EL (cell line): ENCODE results near the gene ZFYVE28.

Experiments used
- DNase-seq: peaks from one replicate; pipeline ENCODE4 v3.0.0-alpha.2; 2016

The ZFYVE28 gene

GRCh38 chr4:2427383-2428334, 9.2 kb upstream of the ZFYVE28 start:
- no peak for DNase-seq

- DNase-seq = no peak
Observed at GRCh38 chr4:2426711-2427275, 8.3 kb upstream of the ZFYVE28 start.

GRCh38 chr4:2426069-2426397, 7.6 kb upstream of the ZFYVE28 start:
- no peak for DNase-seq

- DNase-seq = no peak
Observed at GRCh38 chr4:2425386-2426068, 7.1 kb upstream of the ZFYVE28 start.

- DNase-seq = no peak
Observed at GRCh38 chr4:2424581-2424980, 6.1 kb upstream of the ZFYVE28 start.

GRCh38 chr4:2423695-2424094, 5.2 kb upstream of the ZFYVE28 start:
- DNase-seq = no peak

GRCh38 chr4:2423066-2423465, 4.6 kb upstream of the ZFYVE28 start:
- DNase-seq = no peak

- DNase-seq = no peak
Observed at GRCh38 chr4:2421928-2422327, 3.5 kb upstream of the ZFYVE28 start.

- DNase-seq = no peak
Observed at GRCh38 chr4:2419814-2420213, 1.4 kb upstream of the ZFYVE28 start.

GRCh38 chr4:2418650-2419571, 466 bp upstream of the ZFYVE28 start, which contains the start of gene CFAP99:
TSS of gene CFAP99 (plus strand) at chr4:2418955.
- DNase-seq = peak; percentile 90

GRCh38 chr4:2417226-2417764, 1.1 kb downstream of the ZFYVE28 start:
- DNase-seq = no peak

- no peak for DNase-seq
Observed at GRCh38 chr4:2416564-2417225, 1.8 kb downstream of the ZFYVE28 start.

GRCh38 chr4:2415881-2416563, 2.4 kb downstream of the ZFYVE28 start:
- DNase-seq = no peak

- no peak for DNase-seq
Observed at GRCh38 chr4:2415213-2415612, 3.2 kb downstream of the ZFYVE28 start.

GRCh38 chr4:2413821-2414610, 4.4 kb downstream of the ZFYVE28 start:
- no peak for DNase-seq

GRCh38 chr4:2412885-2413716, 5.3 kb downstream of the ZFYVE28 start:
- DNase-seq = peak; percentile 95

GRCh38 chr4:2412534-2412884, 5.9 kb downstream of the ZFYVE28 start:
- no peak for DNase-seq

GRCh38 chr4:2411786-2412510, 6.5 kb downstream of the ZFYVE28 start:
- no peak for DNase-seq

- no peak for DNase-seq
Observed at GRCh38 chr4:2409381-2409783, 9.1 kb downstream of the ZFYVE28 start.
